HG03139 (cell line): ENCODE measurements around the gene TIMP3.

ENCODE experiments used
- ATAC-seq: cut with Tn5 transposase; IDR thresholded peaks from one replicate; pipeline ENCODE4 v1.9.1; 2021; ENCODE audit not compliant: unreplicated experiment

Gene TIMP3

GRCh38 chr22:32805361-32805881 lies 3.9 kb downstream of the TIMP3 start:
- ATAC-seq: no peak

GRCh38 chr22:32806296-32806695 lies 4.8 kb downstream of the TIMP3 start:
- no peak for ATAC-seq

GRCh38 chr22:32808038-32808445 lies 6.5 kb downstream of the TIMP3 start:
- no peak for ATAC-seq

- ATAC-seq: no peak
These were observed 8.5 kb downstream of the TIMP3 start for GRCh38 chr22:32809786-32810554.

GRCh38 chr22:32810555-32811133 lies 9.1 kb downstream of the TIMP3 start:
- ATAC-seq: no peak

GRCh38 chr22:32811788-32812545 lies 10.5 kb downstream of the TIMP3 start:
- ATAC-seq: no peak

- no peak for ATAC-seq
These were observed 12.9 kb downstream of the TIMP3 start for GRCh38 chr22:32814285-32814860.

- ATAC-seq: no peak
These were observed 13.6 kb downstream of the TIMP3 start for GRCh38 chr22:32815059-32815458.

- no peak for ATAC-seq
These were observed 14.4 kb downstream of the TIMP3 start for GRCh38 chr22:32815943-32816342.

GRCh38 chr22:32817137-32817730 lies 15.7 kb downstream of the TIMP3 start:
- no peak for ATAC-seq

GRCh38 chr22:32818446-32819115 lies 17.1 kb downstream of the TIMP3 start:
- no peak for ATAC-seq

- ATAC-seq: no peak
These were observed 17.6 kb downstream of the TIMP3 start for GRCh38 chr22:32819120-32819519.

- ATAC-seq: no peak
These were observed 18.9 kb downstream of the TIMP3 start for GRCh38 chr22:32820131-32821119.

GRCh38 chr22:32822179-32822877 lies 20.8 kb downstream of the TIMP3 start:
- ATAC-seq: no peak

- no peak for ATAC-seq
These were observed 21.7 kb downstream of the TIMP3 start for GRCh38 chr22:32823024-32823730.

- no peak for ATAC-seq
These were observed 23.2 kb downstream of the TIMP3 start for GRCh38 chr22:32824531-32825312.

GRCh38 chr22:32826537-32826936 lies 25.0 kb downstream of the TIMP3 start:
- no peak for ATAC-seq
